ENCODE data around the gene ANKRD11.
"Not testable (repeated sequence)": the region's sequence is repeated elsewhere in the genome, so short reads cannot be mapped to it uniquely, and the experiment has no call there.

Gene ANKRD11

DNA sequence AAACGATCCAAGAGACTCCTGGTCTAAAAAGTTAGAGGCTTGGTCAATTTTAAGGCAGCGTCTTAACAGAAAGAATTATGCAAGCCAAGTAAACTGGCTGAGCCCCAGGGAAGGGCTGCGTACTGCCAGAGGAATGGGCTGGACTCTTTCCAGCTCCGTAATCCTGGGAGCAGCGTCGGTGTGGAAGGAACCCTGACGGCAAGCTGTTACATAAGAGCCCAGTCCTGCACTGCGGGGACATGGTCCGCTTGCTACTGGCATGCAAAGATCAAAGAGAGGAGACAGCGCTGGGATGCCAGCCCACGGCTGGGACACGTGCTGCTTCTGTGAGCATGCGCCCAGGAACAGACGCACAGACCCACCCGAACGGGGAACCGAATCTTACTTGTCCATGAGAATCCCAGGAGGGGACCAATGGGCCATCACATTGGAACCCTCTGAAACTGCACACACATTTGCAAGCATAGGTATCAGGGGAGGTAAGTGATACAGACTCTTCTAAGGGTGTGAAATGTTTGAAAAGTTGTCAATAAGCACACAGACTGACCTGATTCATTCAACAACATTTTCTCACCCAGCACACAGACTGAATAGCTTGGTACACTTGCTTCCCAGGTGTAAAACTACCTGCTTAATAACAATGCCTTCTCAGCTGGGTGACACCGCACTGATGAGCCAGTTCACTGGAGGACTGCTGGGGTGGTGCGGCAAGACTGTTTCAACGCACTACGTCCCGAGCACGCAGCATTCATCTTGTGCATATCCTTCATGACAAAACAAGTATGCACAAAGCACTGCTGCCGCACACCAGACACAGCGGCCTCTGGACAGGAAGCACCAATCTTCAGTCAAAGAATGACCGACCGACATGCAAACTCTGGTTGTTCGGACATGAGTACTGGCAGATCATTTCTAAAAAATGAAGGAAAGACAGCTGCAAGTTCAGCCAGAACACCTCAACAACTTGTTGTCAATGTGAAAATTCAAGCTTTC is 94.9 kb downstream of the ANKRD11 start:
- DNase-seq (no peak), ATAC-seq (no peak)
- no peaks in the 10 kb centered on the region for H3K9me3 Mint-ChIP-seq
- no peaks in the 10 kb centered on the region for H3K27me3 Mint-ChIP-seq
- H3K27ac Mint-ChIP-seq, result peak overlapping the region; percentile 46
- H3K36me3 Mint-ChIP-seq (ENCODE audit: low read depth), result peaks cover 15% of the 10 kb centered on the region
- peaks cover 61% of the 10 kb centered on the region for H3K4me1 Mint-ChIP-seq
- H3K4me3 Mint-ChIP-seq, result no peak overlapping the region

DNA sequence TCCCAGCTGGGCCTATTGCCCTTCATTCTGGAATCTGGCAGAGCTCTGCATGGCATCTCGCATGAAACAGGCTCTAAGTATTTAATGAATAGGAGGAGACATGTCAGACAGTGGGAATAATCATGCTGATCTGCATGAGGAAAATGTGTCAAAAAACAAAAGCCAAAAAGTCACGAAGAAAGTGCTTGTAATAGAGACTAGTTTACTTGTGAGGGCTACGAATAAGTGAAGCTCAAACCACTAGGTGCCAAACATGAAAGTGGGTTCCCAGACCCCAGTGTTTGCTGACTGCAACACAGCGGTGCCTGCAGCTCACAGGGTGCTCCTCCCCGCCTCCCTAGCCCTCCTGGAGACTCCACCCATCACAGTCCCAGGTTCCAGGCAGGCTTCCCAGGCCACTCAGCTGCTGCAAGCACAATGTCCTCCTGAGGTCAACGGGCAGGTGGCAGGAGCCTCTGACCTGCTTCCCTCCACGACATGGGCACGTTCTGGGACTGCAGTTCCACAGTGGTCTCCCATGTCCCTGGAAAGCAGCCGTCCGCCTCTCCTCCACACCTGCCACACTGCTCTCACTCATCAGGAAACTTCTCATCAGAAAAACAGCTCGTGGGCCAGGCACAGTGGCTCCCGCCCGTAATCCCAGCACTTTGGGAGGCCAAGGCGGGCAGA is 96.5 kb downstream of the ANKRD11 start:
- ATAC-seq, result no peak
- DNase-seq, result no peak
- Mint-ChIP-seq H3K27ac (peak overlapping the region; percentile 18), H3K4me1 (peaks cover 60% of the 10 kb centered on the region), H3K9me3 (no peaks in the 10 kb centered on the region), H3K4me3 (no peak overlapping the region), H3K27me3 (no peaks in the 10 kb centered on the region), H3K36me3 (ENCODE audit: low read depth) (peaks cover 19% of the 10 kb centered on the region)

DNA sequence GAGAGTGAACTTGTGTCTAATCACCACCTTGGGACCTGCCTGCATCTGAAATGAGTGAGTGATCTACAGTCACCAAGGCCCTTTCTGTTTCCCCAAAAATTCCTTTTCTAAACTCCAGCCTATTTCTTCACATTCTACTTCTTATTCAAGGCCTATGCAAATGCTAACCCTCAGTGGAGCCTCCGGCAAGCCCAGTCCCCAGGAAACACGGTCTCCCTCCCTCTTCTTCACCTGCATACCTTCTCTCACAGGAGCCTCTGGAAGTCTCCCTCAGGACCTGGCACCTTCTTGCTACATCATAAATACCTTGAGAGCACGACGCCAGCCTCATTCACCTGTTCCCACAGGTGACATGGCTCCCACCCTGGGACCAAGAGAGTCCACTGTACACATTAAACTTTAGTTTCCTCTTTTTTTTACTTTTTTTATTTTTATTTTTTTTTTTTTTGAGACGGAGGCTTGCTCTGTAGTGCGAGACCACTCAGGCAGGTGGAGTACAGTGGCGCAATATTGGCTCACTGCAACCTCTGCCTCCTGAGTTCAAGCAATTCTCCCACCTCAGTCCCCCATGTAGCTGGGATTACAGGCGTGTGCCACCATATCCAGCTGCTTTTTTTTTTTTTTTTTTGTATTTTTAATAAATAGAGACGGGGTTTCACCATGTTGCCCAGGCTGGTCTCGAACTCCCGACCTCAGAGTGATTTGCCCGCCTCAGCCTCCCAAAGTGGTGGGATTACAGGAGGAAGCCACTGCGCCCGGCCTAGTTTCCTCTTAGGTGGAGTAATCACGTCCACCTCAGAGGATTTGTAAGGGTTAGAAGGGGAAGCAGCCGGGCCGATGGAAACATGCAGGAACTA is 97.3 kb downstream of the ANKRD11 start:
- no peaks in the 10 kb centered on the region for H3K27me3 Mint-ChIP-seq
- ATAC-seq (no peak), DNase-seq (no peak)
- no peaks in the 10 kb centered on the region for H3K9me3 Mint-ChIP-seq
- H3K36me3 Mint-ChIP-seq (ENCODE audit: low read depth), result peaks cover 18% of the 10 kb centered on the region
- peaks cover 64% of the 10 kb centered on the region for H3K4me1 Mint-ChIP-seq
- H3K4me3 Mint-ChIP-seq, result no peak overlapping the region
- H3K27ac Mint-ChIP-seq, result no peak overlapping the region

DNA sequence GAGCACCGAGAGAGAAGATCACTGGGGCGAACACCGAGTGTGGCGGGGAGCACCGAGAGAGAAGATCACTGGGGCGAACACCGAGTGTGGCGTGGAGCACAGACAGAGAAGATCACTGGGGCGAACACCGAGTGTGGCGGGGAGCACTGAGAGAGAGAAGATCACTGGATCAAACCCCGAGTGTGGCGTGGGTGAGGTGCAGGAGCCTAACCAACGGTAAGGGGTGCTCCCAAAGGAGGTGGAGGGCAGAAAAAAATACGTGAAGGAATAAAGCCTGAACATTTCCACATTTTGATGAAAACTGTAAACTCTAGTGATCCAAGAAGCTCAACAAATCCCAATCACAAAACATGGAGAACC is 100.2 kb downstream of the ANKRD11 start:
- not testable (repeated sequence) for DNase-seq, H3K9me3 Mint-ChIP-seq, H3K27me3 Mint-ChIP-seq, ATAC-seq, H3K27ac Mint-ChIP-seq, H3K4me3 Mint-ChIP-seq
- peaks cover 24% of the 10 kb centered on the region for H3K36me3 Mint-ChIP-seq (ENCODE audit: low read depth)
- peaks cover 73% of the 10 kb centered on the region for H3K4me1 Mint-ChIP-seq

DNA sequence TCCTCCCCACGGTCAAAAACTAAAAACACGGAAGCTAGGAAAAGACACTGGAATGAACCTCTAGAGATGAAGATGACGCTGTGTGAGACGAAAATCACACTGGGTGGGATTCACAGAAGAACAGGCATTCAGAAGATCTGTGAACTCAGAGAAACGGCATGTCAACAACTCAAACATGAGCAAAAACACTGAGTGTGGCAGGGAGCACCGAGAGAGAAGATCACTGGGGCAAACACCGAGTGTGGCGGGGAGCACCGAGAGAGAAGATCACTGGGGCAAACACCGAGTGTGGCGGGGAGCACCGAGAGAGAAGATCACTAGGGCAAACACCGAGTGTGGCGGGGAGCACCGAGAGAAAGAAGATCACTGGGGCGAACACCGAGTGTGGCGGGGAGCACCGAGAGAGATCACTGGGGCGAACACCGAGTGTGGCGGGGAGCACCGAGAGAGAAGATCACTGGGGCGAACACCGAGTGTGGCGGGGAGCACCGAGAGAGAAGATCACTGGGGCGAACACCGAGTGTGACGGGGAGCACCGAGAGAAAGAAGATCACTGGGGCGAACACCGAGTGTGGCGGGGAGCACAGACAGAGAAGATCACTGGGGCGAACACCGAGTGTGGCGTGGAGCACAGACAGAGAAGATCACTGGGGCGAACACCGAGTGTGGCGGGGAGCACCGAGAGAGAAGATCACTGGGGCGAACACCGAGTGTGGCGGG is 100.7 kb downstream of the ANKRD11 start:
- not testable (repeated sequence) for H3K27ac Mint-ChIP-seq, H3K27me3 Mint-ChIP-seq, ATAC-seq, H3K4me3 Mint-ChIP-seq, DNase-seq, H3K9me3 Mint-ChIP-seq
- Mint-ChIP-seq H3K36me3 (ENCODE audit: low read depth) (peaks cover 23% of the 10 kb centered on the region), H3K4me1 (peaks cover 72% of the 10 kb centered on the region)

DNA sequence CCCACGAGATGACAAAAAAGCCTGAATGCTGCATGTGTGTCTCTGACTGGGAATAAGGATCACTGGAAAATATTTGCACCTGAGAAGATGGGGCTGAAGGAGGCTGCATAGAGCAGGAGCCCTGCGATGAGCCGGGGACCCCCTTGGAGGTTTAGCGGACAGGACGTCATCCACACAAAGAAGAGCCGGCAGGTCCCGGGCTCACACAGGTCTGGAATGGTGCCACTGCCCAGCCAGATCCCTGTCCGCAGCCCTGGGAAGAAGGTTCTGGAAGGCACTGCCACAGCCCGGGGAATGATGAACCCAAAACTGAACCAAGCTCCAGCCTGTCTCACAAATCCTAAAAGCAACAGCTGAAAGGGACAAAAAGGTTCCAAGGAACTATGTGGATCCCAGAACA is 101.8 kb downstream of the ANKRD11 start:
- H3K4me3 Mint-ChIP-seq, result peak overlapping the region; percentile 55
- no peak for ATAC-seq
- peak overlapping the region; percentile 83 for H3K27ac Mint-ChIP-seq

DNA sequence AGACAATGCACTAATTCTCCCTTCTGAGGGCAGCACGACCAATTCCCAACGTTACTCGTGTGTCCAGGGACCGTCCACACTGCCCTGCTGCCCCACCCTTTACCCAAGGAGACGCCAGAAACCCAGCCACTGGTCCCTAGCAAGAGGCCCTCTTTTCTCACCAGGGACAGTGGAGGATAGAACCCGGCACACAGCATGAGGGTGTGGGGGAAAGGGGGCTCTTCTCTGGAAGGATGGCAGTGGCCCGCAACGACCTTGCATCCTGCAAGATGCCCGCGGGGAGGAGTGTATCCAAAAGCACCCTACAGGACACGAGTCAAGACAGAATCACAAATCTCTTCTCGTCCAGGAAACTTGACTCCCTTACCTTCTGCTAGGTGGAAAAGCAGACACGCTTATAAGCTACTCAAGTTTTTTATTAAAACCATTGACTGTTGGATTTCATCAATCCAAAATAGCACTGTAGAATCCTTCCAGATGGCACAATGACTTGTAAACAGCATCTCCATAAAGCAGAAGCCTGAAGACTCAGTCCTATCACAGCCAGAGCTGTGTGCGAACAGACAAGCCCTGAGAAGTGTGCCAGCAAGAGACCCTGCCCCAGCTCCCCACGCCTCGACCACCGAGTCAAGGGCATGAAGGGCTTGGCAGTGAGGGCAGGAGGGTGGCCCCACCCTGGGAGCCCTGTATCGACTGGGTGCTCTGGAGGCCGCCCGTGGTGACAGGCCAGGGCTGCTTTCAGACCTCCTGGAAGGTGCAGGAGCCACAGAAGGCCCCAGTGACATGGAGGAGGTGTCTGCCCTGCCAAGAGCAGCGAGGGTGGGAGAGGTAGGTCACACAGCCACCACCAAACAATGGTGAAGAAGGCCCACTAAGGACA is 103.8 kb downstream of the ANKRD11 start:
- H3K27ac Mint-ChIP-seq, result peak overlapping the region; percentile 66
- no peak for ATAC-seq
- H3K9me3 Mint-ChIP-seq, result no peaks in the 10 kb centered on the region
- H3K36me3 Mint-ChIP-seq (ENCODE audit: low read depth), result peaks cover 22% of the 10 kb centered on the region
- H3K4me1 Mint-ChIP-seq, result peaks cover 75% of the 10 kb centered on the region
- no peaks in the 10 kb centered on the region for H3K27me3 Mint-ChIP-seq
- no peak overlapping the region for H3K4me3 Mint-ChIP-seq
- no peak for DNase-seq

More for the DNA sequence above, 101.8 kb downstream of the ANKRD11 start:
- Mint-ChIP-seq H3K4me1 (peaks cover 74% of the 10 kb centered on the region), H3K36me3 (ENCODE audit: low read depth) (peaks cover 25% of the 10 kb centered on the region), H3K27me3 (no peaks in the 10 kb centered on the region), H3K9me3 (no peaks in the 10 kb centered on the region)
- DNase-seq, result no peak

DNA sequence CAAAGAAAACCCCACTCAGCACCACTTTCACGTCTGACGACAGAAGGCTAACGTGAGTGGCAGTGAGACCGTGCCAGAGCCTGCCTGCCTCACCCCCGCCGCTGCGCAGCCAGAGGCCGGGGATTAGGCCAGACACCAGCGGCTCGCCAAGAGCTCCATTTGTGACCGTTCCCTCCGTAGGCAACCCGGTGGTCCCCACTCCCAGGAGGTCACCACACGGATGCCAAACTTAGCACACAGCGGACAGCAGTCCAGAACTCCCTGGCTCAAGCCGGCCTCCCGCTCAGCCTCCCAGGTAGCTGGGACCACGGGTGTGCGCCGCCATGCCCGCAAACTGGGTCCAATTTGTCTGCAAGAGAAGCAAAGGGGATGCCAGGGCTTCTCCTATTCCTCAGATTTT is 104.6 kb downstream of the ANKRD11 start:
- H3K27ac Mint-ChIP-seq, result no peak overlapping the region
- peaks cover 19% of the 10 kb centered on the region for H3K36me3 Mint-ChIP-seq (ENCODE audit: low read depth)
- no peaks in the 10 kb centered on the region for H3K9me3 Mint-ChIP-seq
- no peaks in the 10 kb centered on the region for H3K27me3 Mint-ChIP-seq
- DNase-seq (no peak), ATAC-seq (no peak)
- H3K4me1 Mint-ChIP-seq, result peaks cover 79% of the 10 kb centered on the region
- H3K4me3 Mint-ChIP-seq, result no peak overlapping the region

DNA sequence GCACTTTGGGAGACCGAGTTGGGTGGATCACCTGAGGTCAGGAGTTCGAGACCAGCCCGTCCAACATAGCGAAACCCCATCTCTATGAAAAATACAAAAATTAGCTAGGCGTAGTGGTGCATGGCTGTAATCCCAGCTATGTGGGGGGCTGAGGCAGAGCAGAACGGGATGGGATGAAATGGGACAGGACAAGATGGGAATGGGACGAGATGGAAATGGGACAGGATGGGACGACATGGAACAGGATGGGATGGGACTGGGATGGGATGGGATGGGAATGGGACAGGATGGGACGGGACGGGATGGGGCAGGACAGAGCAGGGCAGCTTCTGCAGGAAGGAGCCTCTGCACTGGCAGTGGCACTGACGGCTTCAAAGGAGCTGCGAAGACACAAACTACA is 106.1 kb downstream of the ANKRD11 start:
- Mint-ChIP-seq H3K9me3 (no peaks in the 10 kb centered on the region), H3K4me1 (peaks cover 91% of the 10 kb centered on the region), H3K27me3 (no peaks in the 10 kb centered on the region), H3K4me3 (no peak overlapping the region), H3K27ac (peak overlapping the region; percentile 65), H3K36me3 (ENCODE audit: low read depth) (peaks cover 16% of the 10 kb centered on the region)
- ATAC-seq (no peak), DNase-seq (no peak)

DNA sequence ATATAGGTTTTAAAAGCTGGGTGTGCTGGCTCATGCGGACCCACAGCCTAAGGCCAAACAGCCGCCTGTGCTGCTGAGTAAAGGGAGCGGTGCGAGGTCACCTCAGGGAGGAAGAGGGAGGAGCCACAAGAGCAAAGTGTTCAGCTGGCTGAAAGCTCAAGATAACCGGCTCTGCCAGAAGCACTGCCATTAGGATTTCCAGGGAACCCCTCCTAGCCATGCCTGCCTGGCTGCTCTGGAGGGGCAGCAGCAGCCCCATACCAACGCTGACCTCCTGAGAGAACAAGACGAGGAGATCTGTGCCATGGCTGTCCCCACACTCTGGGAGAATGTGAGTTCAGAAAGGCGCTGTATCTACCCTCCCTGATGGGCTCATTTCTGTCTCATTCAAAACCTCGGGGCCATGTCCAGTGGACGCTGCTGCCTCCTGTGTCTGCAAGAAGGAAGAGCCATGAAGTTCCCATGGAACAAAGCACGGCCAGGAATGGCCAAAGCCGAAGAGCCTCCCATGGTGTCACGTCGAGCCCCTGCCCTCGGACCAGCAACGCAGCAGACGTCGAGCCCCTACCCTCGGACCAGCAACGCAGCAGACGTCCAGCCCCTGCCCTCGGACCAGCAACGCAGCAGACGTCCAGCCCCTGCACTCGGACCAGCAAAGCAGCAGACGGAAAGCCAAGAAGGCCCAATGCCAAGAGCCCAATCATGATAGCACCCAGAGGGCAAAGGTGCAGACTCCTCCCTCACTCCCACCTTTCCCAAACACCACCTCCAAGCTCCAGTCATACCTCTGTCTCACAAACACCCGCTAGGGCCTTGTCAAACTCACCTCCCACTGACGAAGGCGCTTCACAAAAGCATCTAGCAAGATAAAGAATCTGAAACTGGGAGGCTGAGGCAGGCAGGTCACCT is 107.0 kb downstream of the ANKRD11 start:
- Mint-ChIP-seq H3K4me1 (peaks cover 90% of the 10 kb centered on the region), H3K36me3 (ENCODE audit: low read depth) (peaks cover 15% of the 10 kb centered on the region), H3K4me3 (peak overlapping the region; percentile 42), H3K9me3 (no peaks in the 10 kb centered on the region), H3K27ac (peak overlapping the region; percentile 65), H3K27me3 (no peaks in the 10 kb centered on the region)
- DNase-seq (no peak), ATAC-seq (peak; percentile 67)

DNA sequence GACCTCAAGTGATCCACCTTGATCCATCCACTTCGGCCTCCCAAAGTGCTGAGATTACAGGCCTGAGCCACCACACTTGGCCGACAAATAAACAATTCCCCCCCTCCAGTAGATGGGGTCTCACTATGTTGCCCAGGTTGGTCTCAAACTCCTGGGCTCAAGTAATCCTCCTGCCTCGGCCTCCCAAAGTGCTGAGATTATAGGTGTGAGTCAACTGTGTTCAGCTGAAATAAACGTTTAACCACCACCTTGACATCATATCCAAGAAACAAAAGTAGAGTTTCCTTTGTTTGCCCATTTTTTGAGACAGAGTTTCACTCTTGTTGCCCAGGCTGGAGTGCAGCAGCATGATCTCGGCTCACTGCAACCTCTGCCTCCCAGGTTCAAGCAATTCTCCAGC is 107.8 kb downstream of the ANKRD11 start:
- peaks cover 90% of the 10 kb centered on the region for H3K4me1 Mint-ChIP-seq
- ATAC-seq, result peak; percentile 7
- H3K9me3 Mint-ChIP-seq, DNase-seq, H3K27me3 Mint-ChIP-seq: not testable (repeated sequence)
- H3K4me3 Mint-ChIP-seq, result peak overlapping the region; percentile 42
- peak overlapping the region; percentile 65 for H3K27ac Mint-ChIP-seq
- H3K36me3 Mint-ChIP-seq (ENCODE audit: low read depth), result peaks cover 17% of the 10 kb centered on the region

DNA sequence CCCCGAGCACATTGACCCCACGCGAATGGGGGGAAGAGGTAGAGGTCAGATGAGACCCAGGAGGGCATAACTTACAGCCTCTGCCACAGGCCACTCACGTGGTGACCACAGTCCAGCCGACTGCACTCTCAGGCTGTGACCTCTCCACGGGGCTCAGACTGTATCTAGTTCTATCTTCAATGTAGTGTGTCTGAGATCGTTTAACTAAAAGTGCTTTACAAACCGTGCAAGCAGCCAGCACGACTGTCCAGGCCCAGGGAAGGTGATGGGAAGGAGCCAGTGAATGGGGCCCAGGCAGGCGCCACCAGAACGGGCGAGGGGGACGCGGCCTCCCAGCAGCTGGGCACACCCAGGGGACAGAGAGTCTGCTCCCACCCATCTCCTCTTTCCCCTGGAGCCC is 108.6 kb downstream of the ANKRD11 start:
- Mint-ChIP-seq H3K27me3 (no peaks in the 10 kb centered on the region), H3K27ac (peak overlapping the region; percentile 52), H3K4me1 (peaks cover 90% of the 10 kb centered on the region), H3K4me3 (no peak overlapping the region), H3K36me3 (ENCODE audit: low read depth) (peaks cover 21% of the 10 kb centered on the region), H3K9me3 (no peaks in the 10 kb centered on the region)
- ATAC-seq, result no peak
- DNase-seq, result no peak

All from activated naive CD8-positive, alpha-beta T cell treated with anti-CD3 and anti-CD28 coated beads, Interleukin-2, amount 50 U/mL, for 24 hours (primary cell).